HEK293 (cell line): ENCODE measurements around the gene TAOK3.

ENCODE experiments used
- CTCF ChIA-PET: fragments of 350-600 bp; formaldehyde crosslinking; extraction: SDS; loops from one replicate; lab custom pipeline; 2021; ENCODE audit warnings: antibody characterized with exemption; lab: Yijun Ruan, JAX
- POLR2A ChIA-PET: fragments of 300-600 bp; formaldehyde crosslinking; extraction: SDS; loops from one replicate; lab custom pipeline; 2020; ENCODE audit warnings: antibody characterized with exemption, inconsistent platforms; lab: Yijun Ruan, JAX
- H3K27ac ChIP-seq: fragments of 200-500 bp; sonication (Bioruptor generic); 2 replicates; pipeline ENCODE4 v1.5.1; 2014; ENCODE audit warnings: low read depth, low read length, control low read depth, inconsistent platforms; ENCODE audit errors: extremely low read depth
- H3K36me3 ChIP-seq, 2 experiments: fragments of 200-500 bp in 1 of 2; sonication (Bioruptor generic) in 1 of 2; 1 replicate in 1 of 2; 2 replicates in 1 of 2; pipeline ENCODE4 v1.5.1; 2014 to 2017; ENCODE audit warnings: inconsistent platforms in 2 of 2, low read length in 2 of 2; ENCODE audit not compliant: control insufficient read depth in 2 of 2, insufficient read depth in 1 of 2
- H3K4me1 ChIP-seq: fragments of 200-500 bp; sonication (Bioruptor generic); 2 replicates; pipeline ENCODE4 v1.5.1; 2014; ENCODE audit warnings: mild to moderate bottlenecking, low read length, inconsistent platforms; ENCODE audit not compliant: control insufficient read depth, insufficient read depth
- H3K4me3 ChIP-seq: 2 replicates; pipeline ENCODE4 v1.5.1; 2011; ENCODE audit warnings: low read depth, mild to moderate bottlenecking, control low read depth, low read length, moderate library complexity
- H3K9me3 ChIP-seq: fragments of 200-500 bp; sonication (Bioruptor generic); 2 replicates; pipeline ENCODE4 v1.5.1; 2014; ENCODE audit warnings: low read depth, low read length, inconsistent platforms; ENCODE audit not compliant: control insufficient read depth, insufficient read depth
- ATF2 ChIP-seq: fragments of 450-650 bp; formaldehyde crosslinking; IDR thresholded peaks from 2 replicates; pipeline ENCODE4 v1.5.1; 2016; ENCODE audit warnings: missing biosample characterization, missing genetic modification characterization, low read depth
- BCL11A ChIP-seq: fragments of 450-650 bp; formaldehyde crosslinking; IDR thresholded peaks from 2 replicates; pipeline ENCODE4 v1.5.1; 2016; ENCODE audit warnings: low read depth, missing biosample characterization, missing genetic modification characterization
- IKZF3 ChIP-seq: fragments of 450-650 bp; IDR thresholded peaks from 2 replicates; pipeline ENCODE4 v1.5.0; 2018; ENCODE audit warnings: missing biosample characterization, mild to moderate bottlenecking, missing genetic modification characterization, moderate library complexity
- KLF16 ChIP-seq: fragments of 450-650 bp; formaldehyde crosslinking; IDR thresholded peaks from 2 replicates; pipeline ENCODE4 v1.5.1; 2017; ENCODE audit warnings: missing biosample characterization, missing genetic modification characterization
- PRDM1 ChIP-seq: fragments of 450-650 bp; formaldehyde crosslinking; IDR thresholded peaks from 2 replicates; pipeline ENCODE4; 2016; ENCODE audit warnings: missing biosample characterization, missing genetic modification characterization
- SP2 ChIP-seq: fragments of 450-650 bp; formaldehyde crosslinking; IDR thresholded peaks from 2 replicates; pipeline ENCODE4 v1.5.1; 2016; ENCODE audit warnings: missing biosample characterization, missing genetic modification characterization
- SP3 ChIP-seq: fragments of 450-650 bp; formaldehyde crosslinking; IDR thresholded peaks from 2 replicates; pipeline ENCODE4 v1.5.1; 2016; ENCODE audit warnings: missing biosample characterization, missing genetic modification characterization
- ZBTB44 ChIP-seq: fragments of 450-650 bp; IDR thresholded peaks from 2 replicates; pipeline ENCODE4 v1.5.1; 2018; ENCODE audit warnings: missing biosample characterization, mild to moderate bottlenecking, missing genetic modification characterization
- ZBTB48 ChIP-seq: fragments of 450-650 bp; formaldehyde crosslinking; IDR thresholded peaks from 2 replicates; pipeline ENCODE4 v1.5.1; 2016; ENCODE audit warnings: missing biosample characterization, missing genetic modification characterization
- ZBTB6 ChIP-seq: fragments of 450-650 bp; formaldehyde crosslinking; IDR thresholded peaks from 2 replicates; pipeline ENCODE4 v1.5.1; 2017; ENCODE audit warnings: missing biosample characterization, missing genetic modification characterization
- ZNF174 ChIP-seq: fragments of 450-650 bp; formaldehyde crosslinking; IDR thresholded peaks from 2 replicates; pipeline ENCODE4 v1.5.0; 2017; ENCODE audit warnings: missing biosample characterization, mild to moderate bottlenecking, missing genetic modification characterization
- ZNF184 ChIP-seq: fragments of 450-650 bp; IDR thresholded peaks from 2 replicates; pipeline ENCODE4 v1.5.1; 2018; ENCODE audit warnings: missing biosample characterization, mild to moderate bottlenecking, missing genetic modification characterization
- ZNF239 ChIP-seq: fragments of 450-650 bp; formaldehyde crosslinking; IDR thresholded peaks from 2 replicates; pipeline ENCODE4 v1.5.1; 2016; ENCODE audit warnings: missing biosample characterization, missing genetic modification characterization
- ZNF302 ChIP-seq: fragments of 450-650 bp; formaldehyde crosslinking; IDR thresholded peaks from 2 replicates; pipeline ENCODE4 v1.5.1; 2016; ENCODE audit warnings: missing biosample characterization, missing genetic modification characterization, low read depth
- ZNF362 ChIP-seq: fragments of 450-650 bp; formaldehyde crosslinking; IDR thresholded peaks from 2 replicates; pipeline ENCODE4 v1.5.1; 2016; ENCODE audit warnings: missing biosample characterization, missing genetic modification characterization
- ZNF391 ChIP-seq: fragments of 450-650 bp; formaldehyde crosslinking; IDR thresholded peaks from 2 replicates; pipeline ENCODE4 v1.5.1; 2016; ENCODE audit warnings: low read depth, missing biosample characterization, missing genetic modification characterization, borderline replicate concordance
- ZNF394 ChIP-seq: fragments of 450-650 bp; formaldehyde crosslinking; IDR thresholded peaks from 2 replicates; pipeline ENCODE4 v1.5.1; 2016; ENCODE audit warnings: missing biosample characterization, missing genetic modification characterization, mild to moderate bottlenecking, moderate library complexity, borderline replicate concordance
- ZNF404 ChIP-seq: fragments of 450-650 bp; formaldehyde crosslinking; IDR thresholded peaks from 2 replicates; pipeline ENCODE4 v1.5.1; 2017; ENCODE audit warnings: missing biosample characterization, missing genetic modification characterization
- ZNF423 ChIP-seq: fragments of 450-650 bp; formaldehyde crosslinking; IDR thresholded peaks from 2 replicates; pipeline ENCODE4 v1.5.1; 2016; ENCODE audit warnings: missing biosample characterization, missing genetic modification characterization
- ZNF426 ChIP-seq: fragments of 450-650 bp; formaldehyde crosslinking; IDR thresholded peaks from 2 replicates; pipeline ENCODE4 v1.5.1; 2017; ENCODE audit warnings: missing biosample characterization, missing genetic modification characterization, mild to moderate bottlenecking, inconsistent platforms, moderate library complexity
- ZNF449 ChIP-seq: fragments of 450-650 bp; formaldehyde crosslinking; IDR thresholded peaks from 2 replicates; pipeline ENCODE4 v1.5.1; 2017; ENCODE audit warnings: missing biosample characterization, mild to moderate bottlenecking, missing genetic modification characterization, moderate library complexity
- ZNF488 ChIP-seq: fragments of 450-650 bp; formaldehyde crosslinking; IDR thresholded peaks from 2 replicates; pipeline ENCODE4 v1.5.1; 2016; ENCODE audit warnings: missing biosample characterization, missing genetic modification characterization
- ZNF561 ChIP-seq: fragments of 450-650 bp; IDR thresholded peaks from 2 replicates; pipeline ENCODE4 v1.5.1; 2018; ENCODE audit warnings: missing biosample characterization, missing genetic modification characterization, borderline replicate concordance
- ZNF624 ChIP-seq: fragments of 450-650 bp; formaldehyde crosslinking; IDR thresholded peaks from 2 replicates; pipeline ENCODE4 v1.5.1; 2017; ENCODE audit warnings: missing biosample characterization, missing genetic modification characterization
- ZNF629 ChIP-seq: fragments of 450-650 bp; formaldehyde crosslinking; IDR thresholded peaks from 2 replicates; pipeline ENCODE4 v1.5.1; 2017; ENCODE audit warnings: missing biosample characterization, missing genetic modification characterization
- ZNF664 ChIP-seq: fragments of 450-650 bp; formaldehyde crosslinking; IDR thresholded peaks from 2 replicates; pipeline ENCODE4 v1.5.1; 2016; ENCODE audit warnings: missing biosample characterization, missing genetic modification characterization
- ZNF776 ChIP-seq: fragments of 450-650 bp; formaldehyde crosslinking; IDR thresholded peaks from 2 replicates; pipeline ENCODE4 v1.5.0; 2017; ENCODE audit warnings: missing biosample characterization, missing genetic modification characterization, borderline replicate concordance
- ZNF785 ChIP-seq: fragments of 450-650 bp; formaldehyde crosslinking; IDR thresholded peaks from 2 replicates; pipeline ENCODE4 v1.5.1; 2016; ENCODE audit warnings: missing biosample characterization, missing genetic modification characterization
- ZXDB ChIP-seq: fragments of 450-650 bp; formaldehyde crosslinking; IDR thresholded peaks from 2 replicates; pipeline ENCODE4 v1.5.1; 2016; ENCODE audit warnings: missing biosample characterization, missing genetic modification characterization

The TAOK3 gene

GRCh38 chr12:118332511-118332910, 40.2 kb downstream of the TAOK3 start:
- no peak overlapping the region for H3K27ac ChIP-seq
- ChIA-PET CTCF (interaction anchor here (0.6 to 0.7 kb wide), 3 partner anchors 14 to 1240 kb away, joined by 3 read pairs; no protein-coding TSS in a partner anchor), POLR2A (no interaction called here)
- no peak overlapping the region for H3K4me3 ChIP-seq
- H3K36me3 ChIP-seq: no peaks in the 10 kb centered on the region
- H3K4me1 ChIP-seq: peaks cover 14% of the 10 kb centered on the region
- no peaks in the 10 kb centered on the region for H3K9me3 ChIP-seq
- TF ChIP-seq ZBTB44 (tag by site-specific recombination) (no peak), SP3 (tag by site-specific recombination) (peak; percentile 4; the same call in 1 of the 2 replicates), ZNF776 (tag by site-specific recombination) (no peak), ZNF184 (tag by site-specific recombination) (no peak), BCL11A (tag by site-specific recombination) (no peak), KLF16 (no peak), ZBTB48 (tag by site-specific recombination) (no peak), ZNF174 (tag by site-specific recombination) (no peak), ZNF629 (tag by site-specific recombination) (peak; percentile 34; the same call in 1 of the 2 replicates), ZNF239 (tag by site-specific recombination) (no peak), PRDM1 (tag by site-specific recombination) (no peak), ZNF664 (tag by site-specific recombination) (peak; percentile 87), ATF2 (tag by site-specific recombination) (no peak), ZNF394 (tag by site-specific recombination) (no peak), ZNF391 (no peak), ZNF302 (tag by site-specific recombination) (no peak), ZXDB (tag by site-specific recombination) (0 out of 2 replicates have a peak, but pooled peaks have one; percentile 9), ZNF624 (tag by site-specific recombination) (no peak), ZNF404 (tag by site-specific recombination) (no peak), ZNF426 (tag by site-specific recombination) (no peak), ZNF561 (tag by site-specific recombination) (no peak), ZNF449 (tag by site-specific recombination) (no peak), ZNF423 (no peak), SP2 (tag by site-specific recombination) (no peak), ZNF362 (tag by site-specific recombination) (no peak), ZNF785 (tag by site-specific recombination) (no peak), IKZF3 (tag by site-specific recombination) (peak; percentile 29; the same call in 1 of the 2 replicates), ZNF488 (tag by site-specific recombination) (no peak), ZBTB6 (tag by site-specific recombination) (no peak)
